ENCODE data around the gene ZXDC.

Gene ZXDC

GRCh38 chr3:126481808-126482502 is 6.3 kb upstream of the ZXDC start:
- TF ChIP-seq, protein P1, sequence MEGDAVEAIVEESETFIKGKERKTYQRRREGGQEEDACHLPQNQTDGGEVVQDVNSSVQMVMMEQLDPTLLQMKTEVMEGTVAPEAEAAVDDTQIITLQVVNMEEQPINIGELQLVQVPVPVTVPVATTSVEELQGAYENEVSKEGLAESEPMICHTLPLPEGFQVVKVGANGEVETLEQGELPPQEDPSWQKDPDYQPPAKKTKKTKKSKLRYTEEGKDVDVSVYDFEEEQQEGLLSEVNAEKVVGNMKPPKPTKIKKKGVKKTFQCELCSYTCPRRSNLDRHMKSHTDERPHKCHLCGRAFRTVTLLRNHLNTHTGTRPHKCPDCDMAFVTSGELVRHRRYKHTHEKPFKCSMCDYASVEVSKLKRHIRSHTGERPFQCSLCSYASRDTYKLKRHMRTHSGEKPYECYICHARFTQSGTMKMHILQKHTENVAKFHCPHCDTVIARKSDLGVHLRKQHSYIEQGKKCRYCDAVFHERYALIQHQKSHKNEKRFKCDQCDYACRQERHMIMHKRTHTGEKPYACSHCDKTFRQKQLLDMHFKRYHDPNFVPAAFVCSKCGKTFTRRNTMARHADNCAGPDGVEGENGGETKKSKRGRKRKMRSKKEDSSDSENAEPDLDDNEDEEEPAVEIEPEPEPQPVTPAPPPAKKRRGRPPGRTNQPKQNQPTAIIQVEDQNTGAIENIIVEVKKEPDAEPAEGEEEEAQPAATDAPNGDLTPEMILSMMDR (IDR thresholded peaks at IDR 0.05): no peak

DNA sequence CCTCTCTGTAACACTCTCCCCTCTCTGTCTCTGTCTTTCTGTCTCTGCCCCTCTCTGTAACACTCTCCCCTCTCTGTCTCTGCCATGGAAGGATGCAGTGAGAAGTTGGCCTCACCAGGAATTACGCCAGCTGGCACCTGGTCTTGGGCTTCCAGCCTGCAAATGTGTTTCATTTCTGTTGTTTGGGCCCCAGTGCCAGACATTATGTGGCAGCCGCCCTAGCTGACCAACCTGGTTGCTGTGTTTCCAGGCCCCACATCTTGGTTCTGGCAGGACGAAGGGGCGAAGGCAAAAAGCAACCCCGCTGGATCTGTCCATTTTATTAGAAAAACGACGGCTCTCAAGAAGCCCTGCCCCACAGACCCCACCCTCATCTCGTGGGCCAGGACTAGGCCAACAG is 5.2 kb upstream of the ZXDC start:
- TF ChIP-seq, protein P1 (IDR thresholded peaks at IDR 0.05): no peak

- TF ChIP-seq, protein P1 (IDR thresholded peaks at IDR 0.05): no peak
Observed at GRCh38 chr3:126480206-126480605, 4.5 kb upstream of the ZXDC start.

GRCh38 chr3:126479642-126480041 is 4.0 kb upstream of the ZXDC start:
- TF ChIP-seq, protein P1 (IDR thresholded peaks at IDR 0.05): no peak

GRCh38 chr3:126478581-126479310 is 3.1 kb upstream of the ZXDC start:
- TF ChIP-seq, protein P1 (IDR thresholded peaks at IDR 0.05): no peak

GRCh38 chr3:126477061-126477380 is 1.3 kb upstream of the ZXDC start:
- TF ChIP-seq, protein P1 (IDR thresholded peaks at IDR 0.05): no peak

GRCh38 chr3:126476166-126477060 is 722 bp upstream of the ZXDC start:
- TF ChIP-seq, protein P1 (IDR thresholded peaks at IDR 0.05): no peak
